ENCODE measurements around the gene BMPER.
A peak's percentile ranks its signal among the peaks of the same experiment; 100 is the strongest.

DNA sequence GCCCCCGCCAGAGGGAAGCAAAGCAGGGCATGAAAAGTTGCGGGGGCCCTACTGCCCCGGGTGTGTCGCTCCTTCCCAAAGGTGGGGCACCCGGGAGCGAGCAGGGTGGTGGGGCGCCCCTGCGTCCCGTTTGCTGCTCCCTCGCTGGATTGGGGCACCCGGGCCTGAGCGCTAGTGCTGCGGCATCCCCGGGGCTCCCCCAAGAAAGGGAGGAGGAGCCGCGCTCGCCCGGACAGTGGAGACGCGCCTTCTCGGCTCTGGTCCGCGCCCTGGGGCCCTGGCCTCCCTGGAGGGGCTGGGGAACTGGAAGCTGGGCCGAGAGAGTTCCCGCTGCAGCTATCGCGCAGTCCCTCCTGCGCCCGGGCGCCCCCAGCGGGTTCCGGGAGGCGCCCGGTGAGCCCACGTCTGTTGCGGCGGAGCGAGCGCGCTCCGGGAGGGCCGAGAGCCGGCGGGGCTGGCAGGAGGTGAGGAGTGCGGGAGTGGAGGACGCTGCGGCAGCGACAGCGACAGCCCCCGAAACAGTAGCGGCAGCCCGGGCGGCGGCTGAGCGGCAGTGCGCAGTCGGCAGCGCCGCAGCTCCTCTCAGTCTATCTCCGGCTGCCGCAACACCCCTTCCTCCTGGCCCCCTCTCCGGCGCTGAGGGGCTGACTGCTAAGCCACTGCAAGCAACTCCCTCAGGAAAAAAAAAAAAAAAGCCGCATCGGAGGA is 504 bp upstream of the BMPER start:
- TF ChIP-seq, protein P1, sequence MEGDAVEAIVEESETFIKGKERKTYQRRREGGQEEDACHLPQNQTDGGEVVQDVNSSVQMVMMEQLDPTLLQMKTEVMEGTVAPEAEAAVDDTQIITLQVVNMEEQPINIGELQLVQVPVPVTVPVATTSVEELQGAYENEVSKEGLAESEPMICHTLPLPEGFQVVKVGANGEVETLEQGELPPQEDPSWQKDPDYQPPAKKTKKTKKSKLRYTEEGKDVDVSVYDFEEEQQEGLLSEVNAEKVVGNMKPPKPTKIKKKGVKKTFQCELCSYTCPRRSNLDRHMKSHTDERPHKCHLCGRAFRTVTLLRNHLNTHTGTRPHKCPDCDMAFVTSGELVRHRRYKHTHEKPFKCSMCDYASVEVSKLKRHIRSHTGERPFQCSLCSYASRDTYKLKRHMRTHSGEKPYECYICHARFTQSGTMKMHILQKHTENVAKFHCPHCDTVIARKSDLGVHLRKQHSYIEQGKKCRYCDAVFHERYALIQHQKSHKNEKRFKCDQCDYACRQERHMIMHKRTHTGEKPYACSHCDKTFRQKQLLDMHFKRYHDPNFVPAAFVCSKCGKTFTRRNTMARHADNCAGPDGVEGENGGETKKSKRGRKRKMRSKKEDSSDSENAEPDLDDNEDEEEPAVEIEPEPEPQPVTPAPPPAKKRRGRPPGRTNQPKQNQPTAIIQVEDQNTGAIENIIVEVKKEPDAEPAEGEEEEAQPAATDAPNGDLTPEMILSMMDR (IDR thresholded peaks at IDR 0.05), result peak in 1 of 4 experiments; percentile 36
- peak in 1 of 2 donors; percentile 20 for TF ChIP-seq POLR2A (IDR thresholded peaks at IDR 0.05)

All from uterus (tissue), 2 donors.